T-helper 1 cell treated with Interleukin-12 subunit alpha and Interleukin-12 subunit beta and Interleukin-4 antibody, amounts not matched to agents 30 μg/mL and 1 μg/mL, for 36 hours (primary cell): Measurements from ENCODE around the gene TMEM150C.
"Not testable (repeated sequence)": the region's sequence is repeated elsewhere in the genome, so short reads cannot be mapped to it uniquely, and the experiment has no call there.

Source experiments
- H3K27ac Mint-ChIP-seq: one replicate; pipeline ENCODE4 v1.8.0; 2021; ENCODE audit warnings: mild to moderate bottlenecking, mixed read lengths
- H3K27me3 Mint-ChIP-seq: one replicate; pipeline ENCODE4 v1.8.0; 2021; ENCODE audit warnings: low read depth, mixed read lengths
- H3K36me3 Mint-ChIP-seq: one replicate; pipeline ENCODE4 v1.8.0; 2021; ENCODE audit warnings: low read depth, mixed read lengths
- H3K4me1 Mint-ChIP-seq: one replicate; pipeline ENCODE4 v1.8.0; 2021; ENCODE audit warnings: low read depth, mixed read lengths
- H3K4me3 Mint-ChIP-seq: one replicate; pipeline ENCODE4 v1.8.0; 2021; ENCODE audit warnings: mild to moderate bottlenecking, moderate library complexity, mixed read lengths
- H3K9me3 Mint-ChIP-seq: one replicate; pipeline ENCODE4 v1.8.0; 2021; ENCODE audit warnings: mixed read lengths

The TMEM150C gene

DNA sequence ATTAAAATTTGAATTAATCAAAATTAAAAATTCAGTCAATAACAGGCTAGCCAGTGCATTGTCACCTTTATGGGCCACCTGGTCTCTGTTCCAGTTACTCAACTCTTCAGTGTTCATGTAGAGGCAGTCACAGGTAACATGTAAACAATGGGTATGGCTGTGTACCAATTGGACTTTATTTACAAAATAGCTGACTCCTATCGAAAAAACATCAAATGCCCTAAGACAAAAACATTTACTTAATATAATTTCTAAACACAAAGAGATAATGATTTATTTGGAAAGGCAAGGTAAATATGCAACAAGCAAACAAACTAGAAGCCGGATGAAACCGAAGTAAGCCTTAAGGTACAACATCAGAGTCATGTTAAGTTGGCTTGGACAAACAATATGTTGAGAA, 8.8 kb downstream of the TMEM150C start:
- no peaks in the 10 kb centered on the region for H3K4me1 Mint-ChIP-seq
- H3K4me3 Mint-ChIP-seq = no peak overlapping the region
- H3K27me3 Mint-ChIP-seq = peaks cover 15% of the 10 kb centered on the region
- no peak overlapping the region for H3K27ac Mint-ChIP-seq
- H3K36me3 Mint-ChIP-seq = no peaks in the 10 kb centered on the region
- peaks cover 5% of the 10 kb centered on the region for H3K9me3 Mint-ChIP-seq

DNA sequence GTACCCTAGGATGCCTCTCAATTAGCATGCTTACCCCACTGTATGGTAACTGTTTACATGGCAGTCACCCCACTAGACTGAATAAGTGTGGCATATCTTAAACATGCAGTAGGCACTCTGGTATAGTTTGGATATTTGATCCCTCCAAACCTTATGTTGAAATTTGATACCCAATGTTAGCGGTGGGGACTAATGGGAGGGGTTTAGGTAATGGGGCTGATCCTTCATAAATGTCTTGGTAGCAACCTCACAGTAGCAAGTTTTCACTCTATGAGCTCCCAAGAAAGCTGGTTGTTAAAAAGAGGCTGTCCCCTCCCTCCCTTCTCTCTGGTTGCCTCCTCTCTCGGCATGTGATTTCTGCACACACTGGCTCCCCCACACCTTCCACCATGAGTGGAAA, 10.1 kb downstream of the TMEM150C start:
- Mint-ChIP-seq H3K9me3 (peaks cover 8% of the 10 kb centered on the region), H3K4me1 (no peaks in the 10 kb centered on the region), H3K4me3 (no peak overlapping the region), H3K27ac (no peak overlapping the region), H3K36me3 (no peaks in the 10 kb centered on the region), H3K27me3 (peaks cover 11% of the 10 kb centered on the region)

DNA sequence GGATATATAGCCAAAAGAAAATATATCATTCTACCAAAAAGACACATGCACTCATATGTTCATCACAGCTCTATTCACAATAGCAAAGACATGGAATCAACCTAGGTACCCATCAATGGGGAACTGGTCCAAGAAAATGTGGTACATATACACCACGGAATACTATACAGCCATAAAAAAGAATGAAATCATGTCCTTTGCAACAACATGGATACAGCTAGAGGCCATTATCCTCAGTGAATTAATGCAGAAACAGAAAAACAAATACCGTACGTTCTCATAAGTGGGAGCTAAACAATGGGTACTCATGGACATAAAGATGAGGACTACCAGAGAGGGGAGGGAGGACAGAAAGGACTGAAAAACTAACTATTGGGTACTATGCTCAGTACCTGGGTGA, 13.9 kb downstream of the TMEM150C start:
- H3K9me3 Mint-ChIP-seq = not testable (repeated sequence)

DNA sequence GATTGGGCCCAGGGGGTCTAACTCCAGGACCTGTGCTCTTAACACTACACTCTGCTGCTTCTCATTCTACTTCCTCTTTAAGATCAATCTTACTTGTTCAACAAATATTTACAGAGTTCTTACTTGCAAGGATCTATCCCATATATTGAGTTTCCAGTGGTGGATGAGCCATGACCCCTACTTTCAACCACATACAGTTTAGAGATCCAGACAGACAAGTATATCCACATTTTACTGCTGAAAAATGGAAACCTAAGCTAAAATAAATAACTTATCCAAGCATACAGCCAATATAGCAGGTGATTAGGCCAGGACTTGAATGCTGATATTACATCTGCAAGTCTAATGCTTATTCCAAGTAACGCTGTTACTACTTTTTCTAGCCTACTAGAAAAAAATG, 18.7 kb downstream of the TMEM150C start:
- Mint-ChIP-seq H3K4me3 (no peak overlapping the region), H3K4me1 (no peaks in the 10 kb centered on the region), H3K27me3 (peaks cover 7% of the 10 kb centered on the region), H3K9me3 (peaks cover 4% of the 10 kb centered on the region), H3K27ac (no peak overlapping the region), H3K36me3 (no peaks in the 10 kb centered on the region)

More for the DNA sequence above, 13.9 kb downstream of the TMEM150C start:
- H3K4me1 Mint-ChIP-seq, H3K4me3 Mint-ChIP-seq, H3K27me3 Mint-ChIP-seq, H3K36me3 Mint-ChIP-seq, H3K27ac Mint-ChIP-seq: not testable (repeated sequence)

- Mint-ChIP-seq H3K4me3 (no peak overlapping the region), H3K9me3 (no peaks in the 10 kb centered on the region), H3K4me1 (no peaks in the 10 kb centered on the region), H3K27ac (no peak overlapping the region), H3K36me3 (no peaks in the 10 kb centered on the region), H3K27me3 (peaks cover 8% of the 10 kb centered on the region)
Measured at GRCh38 chr4:82542642-82543041, 19.1 kb downstream of the TMEM150C start.

- no peaks in the 10 kb centered on the region for H3K36me3 Mint-ChIP-seq
- no peaks in the 10 kb centered on the region for H3K4me1 Mint-ChIP-seq
- H3K27ac Mint-ChIP-seq = no peak overlapping the region
- no peaks in the 10 kb centered on the region for H3K9me3 Mint-ChIP-seq
- H3K27me3 Mint-ChIP-seq = peaks cover 6% of the 10 kb centered on the region
- H3K4me3 Mint-ChIP-seq = no peak overlapping the region
Measured at GRCh38 chr4:82529322-82529721, 32.5 kb downstream of the TMEM150C start.

DNA sequence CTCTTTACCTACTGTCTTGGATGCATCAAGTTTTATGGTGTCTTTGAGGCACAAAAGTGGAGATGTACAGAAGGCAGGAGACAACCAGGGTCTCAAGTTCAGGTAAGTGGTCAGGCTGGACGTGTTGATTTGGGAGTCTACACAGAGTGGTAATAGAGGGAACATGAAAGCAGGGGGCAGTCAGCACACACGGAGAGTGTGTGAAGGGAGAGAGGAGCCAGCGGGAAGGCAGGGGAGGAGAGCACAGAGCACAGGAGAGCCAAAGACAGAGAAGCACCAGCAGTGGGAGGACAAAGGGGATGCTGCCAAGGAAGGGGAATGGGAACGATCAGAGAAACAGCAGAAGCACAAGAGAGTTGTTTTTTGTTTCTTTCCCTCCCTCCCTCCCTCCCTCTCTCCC, 32.9 kb downstream of the TMEM150C start:
- H3K9me3 Mint-ChIP-seq = no peaks in the 10 kb centered on the region
- no peaks in the 10 kb centered on the region for H3K36me3 Mint-ChIP-seq
- no peak overlapping the region for H3K27ac Mint-ChIP-seq
- H3K27me3 Mint-ChIP-seq = peaks cover 6% of the 10 kb centered on the region
- no peak overlapping the region for H3K4me3 Mint-ChIP-seq
- no peaks in the 10 kb centered on the region for H3K4me1 Mint-ChIP-seq

DNA sequence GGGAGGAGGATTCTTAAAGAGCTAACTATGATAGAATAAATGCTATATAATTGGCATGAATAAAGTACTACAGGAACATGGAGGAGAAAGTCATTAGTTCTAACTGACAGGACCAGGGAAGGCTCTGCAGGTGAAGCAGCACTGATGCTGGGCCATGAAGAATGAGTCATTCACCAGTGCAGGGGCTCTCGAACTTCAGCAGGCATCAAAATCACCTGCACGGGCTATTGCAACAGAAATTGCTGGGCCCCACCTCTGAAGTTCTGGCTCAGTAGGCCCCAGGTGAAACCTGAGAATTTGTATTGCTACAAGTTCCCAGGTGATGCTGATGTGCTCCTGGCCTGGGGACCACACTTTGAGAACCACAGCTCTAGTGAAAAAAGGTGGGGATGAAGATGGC, 33.7 kb downstream of the TMEM150C start:
- H3K36me3 Mint-ChIP-seq = no peaks in the 10 kb centered on the region
- peaks cover 6% of the 10 kb centered on the region for H3K27me3 Mint-ChIP-seq

DNA sequence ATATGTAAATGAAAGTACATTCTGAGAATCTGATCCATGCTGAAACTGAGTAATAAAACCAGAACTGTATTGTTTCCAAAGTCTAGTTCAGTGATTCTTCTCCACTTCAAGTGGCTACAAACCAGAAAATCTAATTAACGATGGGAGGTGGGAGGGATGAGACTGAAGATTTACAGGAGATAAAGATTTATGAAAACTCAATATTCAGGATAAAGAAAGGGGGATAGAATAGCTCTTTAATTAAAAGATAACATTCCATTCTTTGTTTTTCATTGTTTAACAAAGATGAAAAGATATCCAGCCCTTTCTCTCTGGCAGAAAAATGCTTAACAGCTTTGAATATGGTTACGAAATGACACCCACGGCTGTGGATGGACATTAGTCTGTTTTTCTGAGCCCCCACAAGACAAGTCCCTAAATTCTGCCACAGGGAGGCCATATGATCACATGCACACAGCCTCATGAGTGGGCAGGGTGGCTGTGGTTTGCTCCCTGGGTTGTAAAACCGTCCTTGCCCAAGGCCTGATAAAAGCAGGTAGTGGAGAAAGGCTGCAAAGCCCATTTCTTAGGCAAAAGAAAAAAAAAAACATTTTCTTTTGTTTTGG, 36.4 kb downstream of the TMEM150C start:
- no peaks in the 10 kb centered on the region for H3K36me3 Mint-ChIP-seq
- no peak overlapping the region for H3K27ac Mint-ChIP-seq
- H3K4me3 Mint-ChIP-seq = no peak overlapping the region
- no peaks in the 10 kb centered on the region for H3K9me3 Mint-ChIP-seq
- H3K4me1 Mint-ChIP-seq = no peaks in the 10 kb centered on the region
- peaks cover 11% of the 10 kb centered on the region for H3K27me3 Mint-ChIP-seq

More for the DNA sequence above, 33.7 kb downstream of the TMEM150C start:
- Mint-ChIP-seq H3K4me3 (no peak overlapping the region), H3K27ac (no peak overlapping the region), H3K9me3 (no peaks in the 10 kb centered on the region), H3K4me1 (no peaks in the 10 kb centered on the region)

- H3K4me1 Mint-ChIP-seq = no peaks in the 10 kb centered on the region
- no peaks in the 10 kb centered on the region for H3K9me3 Mint-ChIP-seq
- peaks cover 11% of the 10 kb centered on the region for H3K27me3 Mint-ChIP-seq
- H3K36me3 Mint-ChIP-seq = no peaks in the 10 kb centered on the region
- no peak overlapping the region for H3K27ac Mint-ChIP-seq
- no peak overlapping the region for H3K4me3 Mint-ChIP-seq
Measured at GRCh38 chr4:82524570-82525152, 37.1 kb downstream of the TMEM150C start.

- Mint-ChIP-seq H3K27me3 (peaks cover 11% of the 10 kb centered on the region), H3K4me3 (no peak overlapping the region), H3K27ac (no peak overlapping the region), H3K9me3 (no peaks in the 10 kb centered on the region), H3K36me3 (no peaks in the 10 kb centered on the region), H3K4me1 (no peaks in the 10 kb centered on the region)
Measured at GRCh38 chr4:82523179-82523578, 38.6 kb downstream of the TMEM150C start.

- H3K27me3 Mint-ChIP-seq = peaks cover 11% of the 10 kb centered on the region
Measured at GRCh38 chr4:82522472-82522871, 39.3 kb downstream of the TMEM150C start.

GRCh38 chr4:82521283-82521682, 40.5 kb downstream of the TMEM150C start:
- H3K27ac Mint-ChIP-seq = no peak overlapping the region
- no peak overlapping the region for H3K4me3 Mint-ChIP-seq
- peaks cover 11% of the 10 kb centered on the region for H3K27me3 Mint-ChIP-seq
- H3K9me3 Mint-ChIP-seq = no peaks in the 10 kb centered on the region
- H3K36me3 Mint-ChIP-seq = no peaks in the 10 kb centered on the region
- no peaks in the 10 kb centered on the region for H3K4me1 Mint-ChIP-seq

More at GRCh38 chr4:82522472-82522871, 39.3 kb downstream of the TMEM150C start:
- Mint-ChIP-seq H3K27ac (no peak overlapping the region), H3K4me1 (no peaks in the 10 kb centered on the region), H3K4me3 (no peak overlapping the region), H3K9me3 (no peaks in the 10 kb centered on the region), H3K36me3 (no peaks in the 10 kb centered on the region)

DNA sequence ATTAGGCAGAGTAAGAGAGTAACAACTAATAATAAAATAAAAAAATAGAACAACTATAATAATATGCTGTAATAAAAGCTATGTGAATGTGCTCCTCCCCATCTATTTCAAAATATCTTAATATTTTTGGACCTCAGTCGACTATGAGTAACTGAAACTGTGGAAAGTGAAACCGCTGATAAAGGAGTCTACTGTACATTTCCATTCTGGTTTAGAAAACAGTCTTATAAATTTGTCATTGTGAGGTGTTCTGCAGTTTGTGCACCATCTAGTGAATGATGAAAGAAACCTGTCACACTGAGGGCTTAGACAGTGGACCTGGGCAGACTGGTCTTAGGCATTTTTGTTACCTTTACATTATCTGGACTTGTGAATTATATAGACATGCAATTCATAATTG, 42.0 kb downstream of the TMEM150C start:
- Mint-ChIP-seq H3K9me3 (no peaks in the 10 kb centered on the region), H3K27me3 (peaks cover 14% of the 10 kb centered on the region), H3K4me1 (no peaks in the 10 kb centered on the region), H3K4me3 (no peak overlapping the region), H3K27ac (no peak overlapping the region), H3K36me3 (no peaks in the 10 kb centered on the region)

DNA sequence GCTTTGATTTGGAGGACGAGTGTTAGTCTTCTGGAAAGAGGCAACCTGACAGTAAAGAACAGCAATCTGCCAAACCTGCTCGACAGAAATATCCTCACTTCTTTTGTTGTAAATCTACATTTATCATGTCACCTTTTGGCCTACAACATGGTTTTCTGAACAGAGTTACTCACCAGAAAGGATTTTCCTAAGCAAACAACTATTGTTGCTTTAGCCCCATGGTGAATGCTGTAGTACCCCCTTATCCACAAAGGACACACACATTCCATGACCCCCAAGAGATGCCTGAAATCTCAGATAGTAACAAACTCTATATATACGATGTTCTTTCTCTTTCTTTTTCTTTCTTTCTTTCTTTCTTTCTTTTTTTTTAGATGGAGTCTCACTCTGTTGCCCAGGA, 42.7 kb downstream of the TMEM150C start:
- no peak overlapping the region for H3K27ac Mint-ChIP-seq
- H3K4me1 Mint-ChIP-seq = no peaks in the 10 kb centered on the region
- H3K36me3 Mint-ChIP-seq = no peaks in the 10 kb centered on the region
- H3K9me3 Mint-ChIP-seq = no peaks in the 10 kb centered on the region
- no peak overlapping the region for H3K4me3 Mint-ChIP-seq
- H3K27me3 Mint-ChIP-seq = peaks cover 9% of the 10 kb centered on the region
